ENCODE measurements around the gene AKR1E2. TPM values are rescaled to one million over a fixed set of nuclear protein-coding genes. Genes with fewer than 3 reads are reported as not detected.

Gene AKR1E2
- total RNA-seq, 1 experiment from 2014 or later, result not detected

DNA sequence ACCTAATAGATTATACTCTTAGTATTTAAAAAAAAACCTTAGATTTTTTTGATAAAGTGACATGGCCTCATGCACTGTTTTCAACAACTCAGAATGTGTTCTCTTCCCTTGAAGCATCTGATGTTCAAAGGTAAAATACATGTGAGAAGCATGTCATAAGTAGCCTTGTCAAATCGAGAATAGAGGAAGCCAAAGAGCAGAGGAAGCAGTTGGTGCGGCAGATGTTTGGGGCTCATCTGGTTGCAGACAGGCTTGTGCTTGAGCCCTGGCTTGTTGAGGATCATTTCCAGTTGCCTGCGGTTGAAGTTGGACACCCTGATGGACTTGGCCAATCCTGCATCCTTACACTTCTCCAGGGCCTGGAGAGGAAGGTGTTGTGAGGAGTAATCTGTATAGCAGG is 59.2 kb downstream of the AKR1E2 start:
- Histone ChIP-seq H3K27me3 (no peaks in the 10 kb centered on the region), H3K4me3 (no peak overlapping the region), H3K27ac (no peak overlapping the region), H3K4me1 (no peaks in the 10 kb centered on the region), H3K9me3 (replicated peaks) (no peaks in the 10 kb centered on the region), H3K36me3 (no peaks in the 10 kb centered on the region)
- DNase-seq, result peak in 1 of 2 experiments; percentile 4

DNA sequence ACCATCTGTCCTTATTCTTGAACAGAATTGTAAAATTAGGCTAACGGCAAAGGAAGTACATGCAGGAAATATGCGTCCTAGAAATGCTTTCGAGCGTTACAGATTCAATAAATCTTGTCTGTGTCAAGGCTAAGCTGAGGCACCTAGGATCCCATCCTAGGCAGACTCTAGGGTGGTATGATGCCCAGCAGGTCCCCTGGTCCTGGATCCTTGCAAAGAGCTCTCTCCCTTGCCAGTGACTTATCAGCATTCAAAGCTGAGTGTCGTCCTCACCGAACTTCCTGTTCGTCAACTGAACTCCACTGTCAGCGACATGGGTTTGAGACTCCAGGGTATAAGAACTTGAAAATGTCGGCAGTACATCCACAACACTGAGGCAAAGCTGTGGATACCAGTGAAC is 61.5 kb downstream of the AKR1E2 start:
- H3K9me3 ChIP-seq (replicated peaks), result no peaks in the 10 kb centered on the region
- no peak for DNase-seq
- no peaks in the 10 kb centered on the region for H3K4me1 ChIP-seq
- H3K36me3 ChIP-seq, result no peaks in the 10 kb centered on the region
- H3K4me3 ChIP-seq, result no peak overlapping the region
- H3K27ac ChIP-seq, result no peak overlapping the region
- H3K27me3 ChIP-seq, result no peaks in the 10 kb centered on the region

DNA sequence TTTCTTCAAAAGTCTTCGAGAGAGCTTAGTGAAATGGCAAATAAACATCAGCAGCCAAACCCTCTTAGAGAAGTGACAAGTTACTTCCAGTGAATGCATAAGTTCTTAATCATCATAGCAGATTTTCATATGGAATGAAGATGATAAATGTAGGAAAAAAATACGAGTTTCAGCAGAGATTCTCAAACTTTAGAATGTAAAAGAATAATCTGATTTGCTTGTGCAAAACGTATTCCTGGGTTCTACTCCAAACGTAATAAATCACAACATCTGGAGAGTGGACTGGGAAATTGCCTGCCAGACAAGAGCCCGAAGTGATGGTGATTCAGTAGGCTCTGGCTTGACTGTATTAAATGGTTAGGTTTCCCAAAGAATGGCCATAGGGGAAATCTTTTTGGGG is 62.2 kb downstream of the AKR1E2 start:
- H3K36me3 ChIP-seq, result no peaks in the 10 kb centered on the region
- no peak overlapping the region for H3K4me3 ChIP-seq
- H3K9me3 ChIP-seq (replicated peaks), result no peaks in the 10 kb centered on the region
- no peak overlapping the region for H3K27ac ChIP-seq
- no peak for DNase-seq
- H3K27me3 ChIP-seq, result no peaks in the 10 kb centered on the region
- no peaks in the 10 kb centered on the region for H3K4me1 ChIP-seq

DNA sequence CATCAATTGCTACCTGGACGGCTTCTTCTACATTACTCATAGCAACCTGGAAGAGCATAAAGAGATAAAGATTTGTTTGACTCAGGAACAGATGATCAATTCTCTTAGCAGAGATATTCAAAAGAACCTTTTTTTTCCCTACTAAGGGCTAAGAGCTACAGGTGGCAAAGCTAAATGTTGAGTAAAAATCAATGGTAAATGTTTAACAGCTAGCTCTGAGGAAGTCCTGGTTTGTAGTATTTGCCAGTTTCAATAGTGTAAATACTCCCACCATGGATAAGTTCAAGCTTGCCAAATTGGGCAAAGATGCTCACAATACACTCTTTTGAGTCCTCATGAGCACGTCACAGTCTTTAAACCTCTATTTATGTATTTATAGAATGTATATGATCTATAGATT is 64.0 kb downstream of the AKR1E2 start:
- Histone ChIP-seq H3K4me1 (no peaks in the 10 kb centered on the region), H3K36me3 (no peaks in the 10 kb centered on the region), H3K27ac (no peak overlapping the region), H3K9me3 (replicated peaks) (no peaks in the 10 kb centered on the region), H3K27me3 (no peaks in the 10 kb centered on the region), H3K4me3 (no peak overlapping the region)
- DNase-seq, result no peak

DNA sequence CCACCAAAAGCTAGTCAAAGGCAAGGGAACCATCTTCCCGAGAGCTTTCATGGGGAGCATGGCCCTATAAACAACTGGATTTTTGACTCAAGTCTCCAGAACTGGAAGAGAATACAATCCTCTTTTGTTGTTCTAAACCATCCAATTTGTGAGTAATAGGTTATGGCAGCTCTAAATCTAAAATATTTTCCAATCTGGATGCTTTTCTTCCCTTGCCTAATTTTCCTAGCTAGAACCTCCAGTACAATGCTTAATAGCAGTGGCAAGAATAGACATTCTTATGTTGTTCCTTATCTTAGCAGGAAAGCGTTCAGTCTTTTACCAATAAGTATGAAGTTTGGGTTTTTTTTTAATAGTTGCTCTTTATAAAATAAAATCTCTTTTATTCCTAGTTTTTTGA is 66.7 kb downstream of the AKR1E2 start:
- H3K27ac ChIP-seq, result no peak overlapping the region
- no peaks in the 10 kb centered on the region for H3K4me1 ChIP-seq
- no peaks in the 10 kb centered on the region for H3K27me3 ChIP-seq
- no peaks in the 10 kb centered on the region for H3K36me3 ChIP-seq
- DNase-seq, result no peak
- H3K4me3 ChIP-seq, result no peak overlapping the region
- no peaks in the 10 kb centered on the region for H3K9me3 ChIP-seq (replicated peaks)

DNA sequence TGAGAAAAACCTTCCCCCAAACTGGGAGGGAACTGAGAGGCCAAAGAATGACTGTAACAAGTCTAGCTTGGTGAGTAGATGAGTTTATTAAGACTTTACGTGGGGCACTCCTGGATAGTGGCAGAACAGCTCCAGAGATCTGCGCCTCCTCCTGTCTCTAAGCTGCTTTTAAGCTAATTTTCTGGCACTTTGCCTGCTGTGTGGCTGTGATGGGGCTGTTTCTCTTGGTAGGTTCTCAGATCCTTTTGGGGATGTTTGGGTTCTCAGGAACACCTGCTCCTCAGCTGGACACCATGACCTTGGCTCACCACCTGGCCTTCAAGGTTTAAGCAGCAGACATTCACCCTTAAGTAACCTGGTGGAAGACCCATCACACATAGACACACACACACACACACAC is 68.3 kb downstream of the AKR1E2 start:
- no peaks in the 10 kb centered on the region for H3K27me3 ChIP-seq
- DNase-seq, result peak in 1 of 2 experiments; percentile 1
- H3K9me3 ChIP-seq (replicated peaks), result no peaks in the 10 kb centered on the region
- no peaks in the 10 kb centered on the region for H3K4me1 ChIP-seq
- H3K4me3 ChIP-seq, result no peak overlapping the region
- H3K27ac ChIP-seq, result no peak overlapping the region
- no peaks in the 10 kb centered on the region for H3K36me3 ChIP-seq

Other genes starting within 250 kb of the AKR1E2 start
- 2.7 and 3.6 TPM in 2 replicates for gene AKR1C1, start 137.2 kb downstream of the AKR1E2 start, total RNA-seq (2014; rRNA removed; shearing (Covaris generic))
- 3.0 and 3.1 TPM in 2 replicates for gene AKR1C2, start 177.7 kb downstream of the AKR1E2 start, total RNA-seq (2014; rRNA removed; shearing (Covaris generic))

All from SJCRH30 (cell line).